ENCODE measurements around the gene MYO3A.

Gene MYO3A, protein sequence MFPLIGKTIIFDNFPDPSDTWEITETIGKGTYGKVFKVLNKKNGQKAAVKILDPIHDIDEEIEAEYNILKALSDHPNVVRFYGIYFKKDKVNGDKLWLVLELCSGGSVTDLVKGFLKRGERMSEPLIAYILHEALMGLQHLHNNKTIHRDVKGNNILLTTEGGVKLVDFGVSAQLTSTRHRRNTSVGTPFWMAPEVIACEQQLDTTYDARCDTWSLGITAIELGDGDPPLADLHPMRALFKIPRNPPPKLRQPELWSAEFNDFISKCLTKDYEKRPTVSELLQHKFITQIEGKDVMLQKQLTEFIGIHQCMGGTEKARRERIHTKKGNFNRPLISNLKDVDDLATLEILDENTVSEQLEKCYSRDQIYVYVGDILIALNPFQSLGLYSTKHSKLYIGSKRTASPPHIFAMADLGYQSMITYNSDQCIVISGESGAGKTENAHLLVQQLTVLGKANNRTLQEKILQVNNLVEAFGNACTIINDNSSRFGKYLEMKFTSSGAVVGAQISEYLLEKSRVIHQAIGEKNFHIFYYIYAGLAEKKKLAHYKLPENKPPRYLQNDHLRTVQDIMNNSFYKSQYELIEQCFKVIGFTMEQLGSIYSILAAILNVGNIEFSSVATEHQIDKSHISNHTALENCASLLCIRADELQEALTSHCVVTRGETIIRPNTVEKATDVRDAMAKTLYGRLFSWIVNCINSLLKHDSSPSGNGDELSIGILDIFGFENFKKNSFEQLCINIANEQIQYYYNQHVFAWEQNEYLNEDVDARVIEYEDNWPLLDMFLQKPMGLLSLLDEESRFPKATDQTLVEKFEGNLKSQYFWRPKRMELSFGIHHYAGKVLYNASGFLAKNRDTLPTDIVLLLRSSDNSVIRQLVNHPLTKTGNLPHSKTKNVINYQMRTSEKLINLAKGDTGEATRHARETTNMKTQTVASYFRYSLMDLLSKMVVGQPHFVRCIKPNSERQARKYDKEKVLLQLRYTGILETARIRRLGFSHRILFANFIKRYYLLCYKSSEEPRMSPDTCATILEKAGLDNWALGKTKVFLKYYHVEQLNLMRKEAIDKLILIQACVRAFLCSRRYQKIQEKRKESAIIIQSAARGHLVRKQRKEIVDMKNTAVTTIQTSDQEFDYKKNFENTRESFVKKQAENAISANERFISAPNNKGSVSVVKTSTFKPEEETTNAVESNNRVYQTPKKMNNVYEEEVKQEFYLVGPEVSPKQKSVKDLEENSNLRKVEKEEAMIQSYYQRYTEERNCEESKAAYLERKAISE (N-terminal part only)

GRCh38 chr10:25933653-25934608 lies at the start of gene MYO3A:
Gene MYO3A (plus strand): TSS chr10:25934229. CDS start chr10:25952111, 17,882 bp downstream.
- DNase-seq (ENCODE audit: low read depth in 3 of 3) = no peak

DNA sequence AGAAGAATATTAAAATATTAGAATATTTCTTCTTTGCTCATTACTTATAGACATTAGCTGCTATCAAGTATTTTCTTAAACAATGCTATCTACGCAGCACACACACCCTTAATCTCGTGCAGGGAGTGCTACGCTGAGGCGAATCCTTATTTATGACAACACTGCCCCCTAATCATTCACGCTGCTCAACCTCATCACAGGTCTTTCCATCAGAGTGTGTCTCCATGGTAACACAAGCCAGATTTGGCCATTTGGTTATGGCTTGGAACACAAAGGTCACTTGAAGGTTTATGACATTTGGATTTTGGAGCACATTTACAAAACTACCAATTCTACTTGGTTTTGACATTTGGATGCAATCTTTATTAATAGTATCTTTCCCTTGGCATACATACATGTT lies 45.4 kb upstream of the MYO3A start:
- no peak for DNase-seq (ENCODE audit: low read depth in 3 of 3)

DNA sequence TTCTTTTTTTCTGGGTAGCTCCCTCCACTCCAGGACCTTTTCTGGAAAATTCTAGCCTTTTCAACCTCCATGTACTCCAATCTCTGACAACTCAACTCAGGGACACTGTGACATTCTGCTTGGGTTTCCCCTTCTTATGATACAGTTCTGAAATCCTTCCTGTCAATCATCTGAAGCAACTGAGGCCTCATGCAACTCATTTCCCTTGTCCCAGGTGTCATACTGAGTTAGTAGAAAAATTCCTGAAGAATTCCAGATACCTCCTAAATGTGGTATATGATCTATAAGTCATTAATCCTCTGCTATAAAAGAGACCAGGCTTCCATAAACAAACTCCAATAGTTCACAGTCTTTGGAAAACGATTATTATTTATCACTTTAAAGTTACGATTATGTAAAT lies 43.0 kb upstream of the MYO3A start:
- DNase-seq (ENCODE audit: low read depth in 3 of 3) = no peak

DNA sequence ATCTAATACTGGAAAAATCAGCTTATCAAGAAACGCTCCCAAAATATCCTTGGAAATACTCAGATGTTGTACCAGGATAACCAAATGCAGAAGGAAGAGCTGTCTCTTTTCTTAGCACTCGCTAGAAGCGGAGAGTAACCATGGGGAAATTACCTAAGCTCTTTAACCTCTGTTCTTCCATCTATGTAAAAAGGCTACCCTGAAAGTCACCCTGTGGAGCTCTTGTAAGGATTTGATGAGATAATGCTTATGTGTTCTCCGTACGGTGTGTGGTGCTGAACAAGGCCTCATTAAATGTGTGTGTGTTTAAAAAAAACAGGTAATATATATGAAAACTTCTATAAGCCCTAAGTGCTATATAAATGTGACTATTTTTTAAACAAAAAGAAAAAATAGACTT lies 38.2 kb upstream of the MYO3A start:
- no peak for DNase-seq (ENCODE audit: low read depth in 3 of 3)

DNA sequence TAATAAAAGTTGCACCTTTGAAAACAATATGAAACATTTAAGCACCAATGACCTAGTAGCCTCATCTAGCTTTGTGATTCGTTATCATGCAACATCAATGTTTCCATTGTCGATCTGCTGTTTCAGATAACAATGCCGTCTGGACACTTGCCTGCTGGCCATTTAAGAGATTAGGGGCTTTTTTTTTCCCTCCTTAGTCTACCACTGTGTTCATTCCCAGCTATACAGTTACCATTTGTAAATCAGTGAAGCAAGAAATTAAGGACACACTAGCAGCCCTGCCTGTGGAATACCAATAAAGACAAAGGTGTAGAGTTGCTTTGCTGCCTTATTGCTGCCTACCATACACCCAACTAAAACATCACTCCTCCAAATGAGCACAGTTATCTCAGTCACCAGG lies 37.6 kb upstream of the MYO3A start:
- no peak for DNase-seq (ENCODE audit: low read depth in 3 of 3)

DNA sequence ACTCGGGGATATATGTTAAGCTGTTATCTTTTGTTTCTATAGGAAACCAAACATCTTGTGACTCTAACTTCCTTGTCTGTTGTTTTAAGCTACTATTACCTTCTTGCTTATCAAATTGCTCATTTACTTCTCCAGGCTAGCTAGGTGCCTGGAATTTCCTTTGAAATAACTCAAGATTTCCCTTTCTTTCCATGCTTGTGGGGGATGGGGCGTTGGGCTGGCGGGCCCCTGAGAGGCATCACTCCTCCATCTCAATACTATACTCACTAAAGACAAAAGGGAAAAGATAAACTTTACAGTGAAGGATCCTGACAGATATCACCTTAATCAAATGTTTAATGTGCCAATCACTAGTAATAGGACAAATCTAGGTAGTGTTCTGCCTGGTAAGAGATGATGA lies 34.7 kb upstream of the MYO3A start:
- no peak for DNase-seq (ENCODE audit: low read depth in 3 of 3)

DNA sequence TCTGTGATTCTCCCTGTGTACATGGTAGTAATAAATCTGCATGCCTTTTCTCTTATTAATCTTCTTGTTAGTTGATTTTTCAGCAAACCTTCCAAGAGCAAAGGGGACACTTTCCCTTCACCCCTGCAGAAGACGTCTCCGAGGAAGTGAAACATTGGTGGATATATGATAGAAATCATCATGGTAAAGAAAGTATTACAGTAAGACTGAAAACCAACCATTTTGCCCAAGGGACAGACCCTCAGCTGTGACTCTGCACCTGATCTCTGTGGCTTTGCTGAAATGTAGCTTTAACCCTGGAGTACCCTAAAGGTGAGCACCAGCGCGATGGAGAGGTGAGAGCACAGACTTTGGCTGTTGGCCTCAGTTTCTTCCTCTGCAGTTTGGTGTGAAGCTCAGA lies 32.8 kb upstream of the MYO3A start:
- no peak for DNase-seq (ENCODE audit: low read depth in 3 of 3)

DNA sequence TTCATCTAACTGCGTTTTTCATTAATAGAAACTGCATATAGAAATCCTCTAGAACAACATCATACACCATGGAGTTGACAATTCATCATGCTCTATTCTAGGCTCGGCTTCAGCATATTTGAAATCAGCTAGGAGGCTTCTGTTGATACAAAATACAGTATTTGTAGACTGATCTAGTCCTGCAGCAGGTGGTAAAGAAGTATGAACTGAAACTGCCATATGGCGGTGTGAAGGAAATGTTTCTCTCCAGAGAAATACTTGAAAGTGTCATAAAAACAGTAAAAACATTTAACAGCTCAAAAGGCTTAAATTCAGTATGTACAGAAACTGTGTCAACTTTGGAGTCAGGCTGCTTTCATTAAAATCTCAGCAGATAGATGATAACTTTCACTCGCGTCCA lies 32.0 kb upstream of the MYO3A start:
- DNase-seq (ENCODE audit: low read depth in 3 of 3) = no peak

DNA sequence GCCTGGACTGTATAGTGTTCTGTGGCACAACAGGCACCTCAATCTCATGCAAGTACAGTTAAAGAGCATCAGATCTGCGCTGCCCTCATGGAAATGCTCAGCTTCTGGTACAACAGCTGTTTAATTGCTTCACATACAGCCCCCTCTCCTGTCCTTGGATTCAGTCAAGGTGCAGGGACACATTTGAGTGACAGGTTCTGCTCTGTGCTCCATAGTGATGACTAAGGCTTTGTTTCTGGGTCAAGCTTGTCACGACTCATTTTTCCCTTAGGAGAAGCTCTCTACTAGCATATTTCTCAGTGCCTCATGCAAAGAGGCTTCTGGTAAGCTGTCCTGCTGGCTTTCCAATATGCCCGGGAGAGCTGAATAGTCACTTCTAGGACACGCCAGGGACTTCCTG lies 26.8 kb upstream of the MYO3A start:
- no peak for DNase-seq (ENCODE audit: low read depth in 3 of 3)

- DNase-seq (ENCODE audit: low read depth in 3 of 3) = no peak
Observed at GRCh38 chr10:25912866-25913265, 21.2 kb upstream of the MYO3A start.

DNA sequence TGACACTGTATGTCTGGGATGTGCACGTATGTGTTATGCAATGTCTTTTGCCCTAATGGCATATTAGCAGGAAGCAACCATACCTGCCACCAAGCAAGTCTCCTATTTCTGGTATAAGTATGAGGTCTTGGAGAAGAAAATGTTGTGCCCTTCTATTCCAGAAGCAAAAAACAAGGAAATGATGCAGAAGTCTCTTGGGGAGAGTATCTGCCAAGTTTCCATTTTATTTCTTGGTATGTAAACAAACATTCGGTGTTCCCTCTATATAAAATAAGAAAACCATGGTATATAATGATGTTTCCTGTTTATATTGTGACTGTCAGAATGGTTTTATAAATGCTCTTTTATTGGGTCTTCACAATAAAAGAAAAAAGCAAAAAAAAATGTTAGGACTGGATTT lies 19.3 kb upstream of the MYO3A start:
- no peak for DNase-seq (ENCODE audit: low read depth in 3 of 3)

DNA sequence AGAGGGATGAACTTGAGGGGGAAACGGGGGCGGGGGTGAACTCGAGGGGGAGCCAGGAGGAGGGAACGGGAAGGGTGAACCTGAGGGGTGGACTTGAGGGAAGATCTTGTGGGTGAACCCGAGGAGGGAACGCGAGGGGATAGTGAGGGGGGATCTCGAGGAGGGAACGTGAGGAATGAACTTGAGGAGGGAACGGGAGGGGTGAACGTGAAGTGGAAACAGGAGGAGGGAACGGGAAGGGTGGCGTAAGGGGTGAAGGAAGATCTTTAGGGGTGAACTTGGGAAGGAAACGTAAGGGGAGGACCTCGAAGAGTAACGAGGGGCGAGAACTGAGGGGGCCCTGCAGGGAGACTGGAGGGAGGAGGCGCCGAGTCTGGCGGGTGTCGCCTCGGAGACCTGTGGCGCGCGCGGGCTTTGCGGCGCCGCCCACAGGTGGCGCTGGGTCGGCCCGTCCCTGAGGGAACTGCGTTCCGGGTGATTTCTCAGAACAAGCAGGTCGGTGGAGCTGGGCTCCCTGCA lies 651 bp downstream of the MYO3A start:
- no peak for DNase-seq (ENCODE audit: low read depth in 3 of 3)

GRCh38 chr10:25938405-25938804 lies 4.4 kb downstream of the MYO3A start:
- DNase-seq (ENCODE audit: low read depth in 3 of 3) = no peak

DNA sequence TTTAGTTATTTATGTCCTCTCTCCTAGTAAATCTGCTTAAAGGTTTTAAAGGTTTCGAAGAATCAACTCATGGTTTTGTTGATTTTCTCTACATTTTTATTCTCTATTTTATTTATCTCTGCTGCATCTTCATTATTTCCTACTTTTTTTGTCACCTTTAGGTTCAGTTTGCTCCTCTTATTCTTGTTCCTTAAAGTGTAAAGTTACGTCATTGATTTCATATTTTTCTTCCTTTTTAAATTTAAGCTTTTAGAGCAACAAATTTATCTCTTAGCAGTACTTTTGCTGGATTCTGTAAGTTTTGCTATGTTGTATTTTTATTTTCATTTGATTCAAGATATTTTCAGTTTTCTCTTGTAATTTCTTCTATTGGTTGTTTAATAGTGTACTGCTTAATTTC lies 10.7 kb downstream of the MYO3A start:
- no peak for DNase-seq (ENCODE audit: low read depth in 3 of 3)

DNA sequence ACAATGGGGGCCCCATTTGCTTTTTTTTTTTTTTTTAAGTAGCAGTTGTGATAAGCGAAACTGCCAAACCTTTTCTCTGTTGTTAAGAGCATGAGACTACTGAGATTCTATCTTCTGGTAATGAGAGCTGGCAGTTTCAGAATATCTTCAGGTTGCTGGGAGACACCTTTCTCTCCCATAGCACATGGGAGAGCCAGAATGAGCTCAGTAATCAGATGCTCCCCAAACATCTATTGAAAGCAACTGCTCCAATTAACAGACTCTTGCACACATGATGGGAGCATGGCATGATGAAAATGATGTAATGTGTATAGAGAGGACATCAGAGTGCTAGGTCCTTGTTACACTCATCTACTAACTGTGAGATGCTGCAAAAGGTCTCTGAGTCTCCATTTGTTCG lies 18.8 kb downstream of the MYO3A start:
- DNase-seq (ENCODE audit: low read depth in 3 of 3) = no peak

- DNase-seq (ENCODE audit: low read depth in 3 of 3) = no peak
Observed at GRCh38 chr10:25954851-25955250, 20.8 kb downstream of the MYO3A start.

GRCh38 chr10:25959540-25960232 lies 25.7 kb downstream of the MYO3A start:
- DNase-seq (ENCODE audit: low read depth in 3 of 3) = no peak

DNA sequence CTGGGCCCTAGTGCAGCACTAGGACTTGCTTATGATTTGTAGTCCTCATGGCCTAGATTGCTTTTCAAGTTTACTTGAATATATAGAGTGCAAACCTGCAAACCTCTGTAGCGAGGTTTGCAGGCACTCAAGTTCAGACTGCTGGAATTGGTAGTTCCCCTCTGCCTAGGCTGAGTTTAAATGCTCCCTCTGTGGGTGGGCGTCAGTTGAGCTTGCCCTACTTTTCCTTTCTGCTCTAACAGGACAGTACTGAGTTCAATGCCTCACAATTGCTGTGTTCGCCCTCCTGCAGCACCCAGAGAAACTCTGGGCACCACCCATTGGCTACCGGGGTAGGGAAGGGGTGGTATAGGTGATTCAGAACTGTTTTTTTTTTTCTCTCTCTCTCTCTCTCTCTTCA lies 31.6 kb downstream of the MYO3A start:
- DNase-seq (ENCODE audit: low read depth in 3 of 3) = no peak

GRCh38 chr10:25966844-25967243 lies 32.8 kb downstream of the MYO3A start:
- no peak for DNase-seq (ENCODE audit: low read depth in 3 of 3)

DNA sequence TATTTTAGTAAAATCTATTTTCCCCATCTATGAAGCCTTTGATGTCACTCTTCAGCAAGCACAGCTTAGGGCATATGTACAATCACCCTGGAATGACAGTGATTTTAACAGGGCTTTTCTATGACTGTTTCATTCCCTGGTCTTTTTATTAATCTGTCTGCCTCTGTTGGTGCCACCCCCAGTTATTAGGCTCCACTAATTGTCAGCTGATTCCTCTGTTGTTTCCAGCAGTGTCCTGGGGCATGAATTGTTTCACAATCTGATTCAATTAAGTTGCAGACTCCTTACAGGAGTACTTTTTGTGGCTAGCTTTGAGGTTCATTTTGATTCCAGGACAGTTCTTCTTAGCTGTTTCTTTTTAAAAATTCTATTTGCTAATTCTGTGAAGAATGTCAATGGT lies 38.6 kb downstream of the MYO3A start:
- no peak for DNase-seq (ENCODE audit: low read depth in 3 of 3)
